Activated T-helper 1 cell treated with anti-CD3 and anti-CD28 coated beads, Interleukin-2, amount 50 U/mL, for 16 hours (primary cell): ENCODE data around the gene HOXC10.

Experiments used
- DNase-seq, 2 donors: peaks; one replicate each; pipeline ENCODE4 v3.0.0-alpha.2; 2020; ENCODE audit warnings: low read depth in 1 of 2, low spot score in 1 of 2

The HOXC10 gene

GRCh38 chr12:54039417-54040147, 54.6 kb downstream of the HOXC10 start:
- DNase-seq = no peak
